HG03097 (cell line): Measurements from ENCODE around the gene HNRNPUL1.
"Not testable (repeated sequence)": the region's sequence is repeated elsewhere in the genome, so short reads cannot be mapped to it uniquely, and the experiment has no call there.

ENCODE experiments used
- ATAC-seq: cut with Tn5 transposase; IDR thresholded peaks from one replicate; pipeline ENCODE4 v1.9.1; 2021; ENCODE audit not compliant: unreplicated experiment, low FRiP score

The HNRNPUL1 gene

DNA sequence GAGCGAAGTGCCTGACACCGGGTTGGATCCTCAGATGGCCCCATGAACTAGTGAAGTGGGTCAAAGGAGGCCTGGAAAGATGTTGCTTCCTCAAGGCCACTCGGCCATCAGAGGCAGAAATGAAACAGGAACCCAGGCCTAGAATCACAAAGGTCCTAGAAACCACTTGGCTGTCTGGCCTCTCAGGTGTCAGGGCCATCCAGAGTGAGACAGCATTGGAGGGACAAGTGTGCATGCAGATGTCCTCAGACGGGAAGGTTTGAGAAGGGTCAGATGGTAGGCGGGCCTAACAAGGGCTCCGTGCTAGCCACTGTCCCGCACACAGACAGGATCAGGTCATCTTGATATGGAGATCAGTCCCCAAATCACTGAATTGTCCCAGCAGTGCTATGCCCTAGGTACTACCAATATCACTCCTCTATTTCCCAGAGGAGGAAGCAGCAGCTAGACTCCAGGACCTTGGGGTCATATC is 60.1 kb downstream of the HNRNPUL1 start:
- ATAC-seq = no peak

DNA sequence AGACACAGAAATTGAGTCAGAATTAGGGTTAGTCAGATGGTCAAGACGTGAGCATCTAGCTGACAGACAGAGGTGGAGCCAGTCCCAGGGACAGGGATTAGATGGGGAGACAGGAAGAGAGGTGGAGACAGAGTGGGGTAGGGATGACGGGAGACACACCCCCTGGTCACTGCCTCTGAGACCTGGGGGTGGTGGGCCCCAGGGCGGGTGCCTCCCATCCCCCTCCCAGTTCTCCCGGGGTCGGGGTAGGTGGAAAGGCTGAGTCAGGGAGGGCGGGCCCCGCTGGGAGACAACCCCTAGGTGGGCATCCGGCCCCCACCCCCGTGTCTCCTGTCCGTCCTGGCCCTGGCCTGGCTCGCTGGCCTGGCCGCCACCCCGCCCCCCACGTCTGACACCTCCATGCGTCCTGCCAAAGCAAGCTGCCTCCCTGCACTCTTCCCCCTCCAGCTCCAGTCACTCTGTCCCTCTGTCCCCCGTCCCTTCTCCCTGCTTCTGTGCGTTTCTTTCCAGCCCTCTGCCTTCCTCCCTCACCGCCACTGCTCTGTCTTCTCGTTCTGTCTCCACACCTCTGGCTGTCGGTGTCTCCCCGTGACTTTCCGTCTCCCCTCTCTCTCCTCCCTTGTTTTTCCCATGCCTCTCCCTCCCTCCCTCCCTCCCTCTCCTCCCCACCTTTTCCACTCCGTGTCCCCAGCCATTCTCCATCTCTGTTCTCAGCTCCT is 60.9 kb downstream of the HNRNPUL1 start:
- no peak for ATAC-seq

DNA sequence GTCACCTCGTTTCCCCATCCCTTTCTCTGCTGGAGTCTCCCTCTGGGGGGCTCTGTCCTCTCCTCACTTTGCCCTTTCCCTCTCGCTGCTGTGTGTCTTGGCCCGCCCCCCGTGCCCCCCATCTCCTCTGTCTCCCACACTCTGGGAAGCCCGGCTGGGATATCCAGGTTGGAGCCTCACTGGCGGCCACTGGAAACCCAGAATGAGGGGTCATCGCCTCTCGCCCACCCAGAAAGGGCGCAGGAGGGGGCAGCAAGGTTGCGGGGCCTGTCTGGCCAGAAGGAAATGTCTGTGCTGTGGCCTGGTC is 61.4 kb downstream of the HNRNPUL1 start:
- no peak for ATAC-seq

DNA sequence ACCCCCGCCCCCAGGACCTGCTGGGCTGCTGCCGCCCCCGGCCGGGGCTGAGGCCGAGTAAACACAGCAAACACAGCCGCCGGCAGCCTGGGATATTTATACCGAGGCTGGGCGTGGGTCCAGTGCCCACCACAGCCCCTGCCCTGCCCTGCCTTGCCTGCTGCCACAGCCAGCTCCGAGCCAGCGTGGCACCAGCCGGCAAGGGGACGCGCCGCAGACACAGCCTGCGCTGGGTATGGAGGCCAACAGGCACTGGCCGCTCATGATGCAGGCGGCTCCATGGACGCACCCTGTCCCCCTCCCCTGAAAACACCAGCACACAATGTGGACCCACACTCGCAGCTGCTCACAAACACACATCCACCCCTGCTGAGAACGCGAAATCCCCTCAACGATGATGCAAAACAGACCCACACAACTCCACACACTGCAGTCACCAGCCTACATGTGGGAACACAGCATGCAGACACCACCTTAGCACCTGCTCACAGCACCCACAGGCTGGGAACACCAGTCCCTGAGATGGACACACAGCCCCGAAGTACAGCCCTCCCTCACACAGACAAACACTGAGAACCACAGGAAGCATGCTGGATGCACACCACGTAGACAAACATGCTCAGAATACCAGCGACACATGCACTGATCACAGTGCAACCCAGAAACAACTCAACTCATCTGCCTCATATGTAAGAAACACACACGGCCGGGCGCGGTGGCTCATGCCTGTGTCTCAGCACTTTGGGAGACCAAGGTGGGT is 62.0 kb downstream of the HNRNPUL1 start:
- ATAC-seq = no peak

DNA sequence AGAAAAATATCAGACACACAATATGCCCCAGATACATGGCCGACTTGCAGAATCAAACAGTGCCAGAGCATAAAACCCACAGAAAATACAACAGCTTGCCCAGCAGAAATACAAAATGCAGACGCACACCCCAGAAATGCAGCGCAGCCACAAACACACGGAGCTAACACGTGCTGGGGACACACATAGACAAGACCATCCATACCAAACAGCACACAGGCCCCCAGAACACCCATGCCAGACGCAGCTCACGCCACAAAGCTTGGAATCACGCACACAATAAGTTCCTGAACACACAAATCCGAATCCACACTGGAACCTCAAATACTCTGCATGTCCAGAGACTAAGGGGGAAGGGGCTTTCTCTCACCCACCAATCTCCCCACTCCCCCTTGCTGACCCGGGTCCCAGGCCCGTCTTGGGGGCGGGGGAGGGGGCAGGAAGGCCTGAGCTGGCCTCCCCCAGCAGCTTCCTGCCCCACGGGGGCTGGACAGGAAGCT is 63.0 kb downstream of the HNRNPUL1 start:
- no peak for ATAC-seq

DNA sequence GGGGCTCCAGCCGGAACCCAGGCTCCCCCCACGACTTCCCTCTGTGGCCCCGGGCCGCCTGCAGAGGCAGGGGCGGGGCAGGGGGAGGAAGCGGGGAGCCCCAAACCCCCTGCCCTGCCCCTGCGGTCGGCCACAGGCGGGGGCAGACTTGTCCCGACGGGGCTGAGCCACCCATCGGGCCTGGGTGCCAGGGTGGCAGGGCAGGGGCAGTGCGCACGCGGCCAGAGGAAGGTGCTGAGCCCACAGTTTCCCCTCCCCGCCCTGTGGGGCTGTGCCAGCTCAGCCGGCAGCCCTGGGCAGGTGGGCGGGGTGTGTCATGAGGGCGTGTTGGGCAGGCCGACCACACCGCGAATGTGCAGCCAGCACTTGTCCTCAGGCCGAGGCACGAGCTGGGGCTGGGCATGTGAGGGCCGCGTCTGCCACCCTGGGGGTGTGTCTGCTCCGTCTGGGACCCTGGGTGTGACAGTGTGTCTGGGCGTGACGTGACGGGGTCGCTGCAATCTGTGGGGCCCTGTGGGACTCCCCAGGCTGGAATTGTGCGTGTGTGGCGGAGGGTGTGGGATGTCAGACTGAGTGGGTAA is 63.5 kb downstream of the HNRNPUL1 start:
- ATAC-seq = peak; percentile 45

DNA sequence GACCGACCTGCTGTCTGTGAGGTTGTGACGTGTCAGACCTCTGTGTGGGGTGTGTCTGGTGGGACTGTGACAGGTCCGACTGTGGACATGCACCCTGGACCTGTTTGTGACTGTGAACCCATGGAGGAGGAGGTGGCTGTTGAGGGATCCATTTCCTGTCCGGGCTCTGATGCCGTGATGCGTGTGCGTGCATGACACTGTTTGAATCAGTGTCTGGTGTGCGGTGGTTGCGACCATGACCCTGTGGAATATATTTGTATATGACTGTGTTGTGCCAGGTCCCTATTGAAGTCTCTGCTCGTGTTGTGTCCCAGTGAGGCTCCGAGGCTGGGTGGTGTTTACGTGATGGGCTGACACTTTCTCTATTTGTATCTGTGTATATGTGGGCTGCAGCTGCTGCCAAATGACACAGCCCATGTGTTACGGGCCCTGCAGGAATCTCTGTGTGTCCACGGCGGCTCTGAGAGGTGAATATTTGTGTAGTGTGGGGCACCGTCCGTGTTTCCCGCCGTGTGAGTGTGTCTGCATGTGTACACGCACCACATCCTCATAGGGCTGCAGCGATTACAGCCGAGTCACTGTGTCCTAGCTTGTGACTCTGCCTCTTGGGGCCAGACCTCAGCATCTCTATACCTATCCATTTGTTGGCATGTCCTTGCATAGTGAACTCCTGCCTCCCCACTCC is 64.1 kb downstream of the HNRNPUL1 start:
- no peak for ATAC-seq

DNA sequence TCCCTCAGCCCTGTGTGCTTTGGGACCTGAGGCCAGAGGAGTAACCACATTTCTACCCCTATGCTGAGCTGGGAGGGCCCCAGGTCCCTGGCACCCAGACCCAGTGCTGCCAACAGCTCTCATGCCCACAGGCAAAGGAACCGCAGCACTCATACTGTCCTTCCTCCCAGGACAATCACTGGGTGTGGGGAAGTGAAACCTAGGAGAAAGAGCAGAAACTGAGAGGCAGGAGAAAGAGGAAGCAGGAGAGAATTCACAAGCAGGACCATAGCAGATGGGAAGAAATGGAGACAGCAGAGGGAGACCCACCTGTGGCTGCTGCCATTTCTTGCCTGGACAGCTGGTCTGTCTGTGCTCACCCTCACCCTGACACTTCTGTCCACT is 64.7 kb downstream of the HNRNPUL1 start:
- ATAC-seq = no peak

DNA sequence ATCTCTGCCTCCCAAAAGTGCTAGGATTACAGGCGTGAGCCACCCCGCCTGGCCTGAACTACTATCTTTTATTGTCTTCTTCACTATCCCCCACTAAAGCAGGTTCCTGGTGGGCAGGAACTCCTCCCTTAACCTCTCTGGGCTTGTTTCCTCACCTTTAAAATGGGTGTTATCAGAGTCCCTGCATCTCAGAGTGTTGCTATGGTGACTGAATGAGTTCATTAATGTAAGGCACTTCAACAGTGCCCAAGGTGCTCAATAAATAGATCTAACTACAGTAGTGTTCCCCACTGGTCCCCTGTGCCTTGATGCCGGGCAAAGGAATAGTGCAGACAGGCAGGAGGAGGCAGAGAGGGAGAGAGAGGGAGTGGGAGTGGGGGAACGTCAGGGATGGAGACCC is 66.3 kb downstream of the HNRNPUL1 start:
- ATAC-seq = no peak

DNA sequence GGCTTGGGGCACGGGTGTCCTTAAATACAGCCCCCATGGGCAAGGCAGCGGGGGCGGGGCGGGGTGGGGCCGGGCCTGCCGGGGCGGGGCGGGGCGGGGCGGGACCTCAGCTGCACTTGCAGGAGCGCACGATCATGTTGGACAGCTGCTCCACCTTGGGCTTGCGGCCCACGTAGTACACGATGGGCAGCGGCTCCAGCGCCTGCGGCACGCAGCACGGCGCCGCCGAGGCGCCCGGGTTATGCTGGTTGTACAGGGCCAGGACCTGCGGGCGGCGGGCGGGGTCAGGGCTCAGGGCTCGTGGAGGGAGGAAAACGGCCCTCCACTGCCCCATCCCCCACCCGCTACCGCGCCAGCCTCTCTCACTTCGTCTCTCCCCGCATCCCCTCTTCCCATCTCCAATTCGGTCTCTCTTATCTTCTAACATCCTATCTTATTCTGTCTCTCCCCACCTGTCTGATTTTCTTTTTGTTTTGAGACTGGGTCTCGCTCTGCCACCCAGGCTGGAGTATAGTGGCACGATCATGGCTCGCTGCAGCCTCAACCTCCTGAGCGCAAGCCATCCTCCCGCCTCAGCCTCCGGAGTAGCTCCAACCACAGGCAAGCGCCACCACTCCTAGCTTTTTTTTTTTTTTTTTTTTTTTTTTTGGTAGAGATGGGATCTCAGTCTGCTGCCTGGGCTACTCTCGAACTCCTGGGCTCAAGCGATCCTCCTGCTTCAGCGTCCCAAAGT is 66.9 kb downstream of the HNRNPUL1 start:
- ATAC-seq = no peak

DNA sequence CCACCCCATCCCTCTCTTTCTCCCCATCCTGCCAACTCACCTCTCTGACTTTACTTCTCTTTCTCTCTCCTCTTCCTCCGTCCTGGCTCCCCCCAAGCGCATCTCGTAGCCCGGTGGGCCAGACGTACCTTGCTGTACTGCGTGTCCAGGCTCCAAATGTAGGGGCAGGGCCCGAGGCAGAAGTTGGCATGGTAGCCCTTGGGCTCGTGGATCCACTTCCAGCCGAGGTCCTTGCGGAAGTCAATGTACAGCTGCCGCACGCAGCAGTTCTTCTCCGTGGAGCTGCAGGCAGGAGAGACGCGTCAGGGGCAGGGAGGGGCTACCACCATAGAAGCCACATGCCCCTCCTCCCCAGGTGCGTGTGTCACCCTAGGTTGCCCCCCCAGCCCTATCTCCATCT is 67.8 kb downstream of the HNRNPUL1 start:
- no peak for ATAC-seq

DNA sequence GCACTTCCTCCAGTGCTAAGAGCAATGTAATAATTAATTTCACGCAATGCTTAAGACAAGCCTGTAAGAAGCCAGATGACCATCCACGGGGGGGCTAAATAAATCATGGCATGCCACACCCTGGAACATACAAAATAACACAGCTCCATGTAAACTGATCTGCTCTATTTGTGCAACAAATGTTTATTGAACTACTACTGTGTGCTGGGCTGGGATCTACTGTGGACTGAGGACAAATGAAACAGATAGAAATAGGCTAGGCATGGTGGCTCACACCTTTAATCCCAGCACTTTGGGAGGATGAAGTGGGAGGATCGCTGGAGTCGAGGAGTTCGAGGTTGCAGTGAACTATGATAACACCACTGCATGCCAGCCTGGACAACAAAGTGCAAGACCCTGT is 68.3 kb downstream of the HNRNPUL1 start:
- ATAC-seq = no peak

DNA sequence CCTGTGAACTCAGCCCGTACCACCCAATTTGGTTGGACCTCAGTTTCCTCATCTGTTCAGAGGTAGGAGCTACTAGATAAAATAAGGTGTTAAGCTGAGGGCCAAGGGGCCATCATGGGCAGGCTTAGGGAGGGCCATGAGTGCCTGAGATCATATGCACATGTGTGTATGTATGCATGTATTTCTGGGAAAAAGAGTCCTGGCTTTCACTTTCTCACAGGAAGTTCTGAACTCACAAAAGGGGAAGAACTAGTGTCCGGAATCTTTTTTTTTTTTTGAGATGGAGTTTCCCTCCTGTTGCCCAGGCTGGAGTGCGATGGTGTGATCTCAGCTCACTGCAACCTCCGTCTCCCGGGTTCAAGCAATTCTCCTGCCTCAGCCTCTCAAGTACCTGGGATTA is 70.6 kb downstream of the HNRNPUL1 start:
- no peak for ATAC-seq

DNA sequence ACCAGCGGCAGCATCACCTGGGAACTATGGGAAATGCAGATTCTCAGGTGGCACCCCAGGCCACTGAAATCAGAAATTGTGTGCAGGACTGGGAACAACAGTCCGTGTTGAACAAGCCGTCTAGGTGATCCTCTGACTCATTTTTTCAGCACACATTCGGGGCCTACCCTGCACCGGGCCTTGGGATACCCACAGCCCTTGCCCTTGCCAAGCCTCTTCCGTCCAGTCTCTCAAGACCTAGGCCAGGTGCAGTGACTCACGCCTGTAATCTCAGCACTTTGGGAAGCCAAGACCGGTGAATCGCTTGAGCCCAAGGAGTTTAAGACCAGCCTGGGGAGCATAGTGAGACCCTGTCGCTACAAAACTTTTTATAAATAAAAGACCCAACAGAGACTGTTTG is 71.3 kb downstream of the HNRNPUL1 start:
- ATAC-seq = no peak

DNA sequence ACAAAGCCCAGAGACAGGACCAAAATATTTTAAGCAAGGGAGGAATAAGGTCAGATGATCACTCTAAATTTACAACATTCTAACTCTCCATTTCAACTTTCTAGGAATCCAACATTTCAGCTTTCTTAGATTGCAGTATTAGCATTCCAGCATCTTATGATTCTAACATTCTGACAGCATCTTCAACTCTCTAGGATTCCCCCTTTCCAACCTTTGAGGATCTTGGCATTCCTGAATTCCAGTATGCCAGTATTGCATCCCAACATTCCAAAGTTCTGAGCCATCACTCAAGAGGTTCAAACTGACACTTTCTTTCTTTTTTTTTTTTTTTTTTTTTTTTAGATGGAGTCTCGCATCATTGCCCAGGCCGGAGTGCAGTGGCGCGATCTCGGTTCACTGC is 75.8 kb downstream of the HNRNPUL1 start:
- ATAC-seq = no peak

DNA sequence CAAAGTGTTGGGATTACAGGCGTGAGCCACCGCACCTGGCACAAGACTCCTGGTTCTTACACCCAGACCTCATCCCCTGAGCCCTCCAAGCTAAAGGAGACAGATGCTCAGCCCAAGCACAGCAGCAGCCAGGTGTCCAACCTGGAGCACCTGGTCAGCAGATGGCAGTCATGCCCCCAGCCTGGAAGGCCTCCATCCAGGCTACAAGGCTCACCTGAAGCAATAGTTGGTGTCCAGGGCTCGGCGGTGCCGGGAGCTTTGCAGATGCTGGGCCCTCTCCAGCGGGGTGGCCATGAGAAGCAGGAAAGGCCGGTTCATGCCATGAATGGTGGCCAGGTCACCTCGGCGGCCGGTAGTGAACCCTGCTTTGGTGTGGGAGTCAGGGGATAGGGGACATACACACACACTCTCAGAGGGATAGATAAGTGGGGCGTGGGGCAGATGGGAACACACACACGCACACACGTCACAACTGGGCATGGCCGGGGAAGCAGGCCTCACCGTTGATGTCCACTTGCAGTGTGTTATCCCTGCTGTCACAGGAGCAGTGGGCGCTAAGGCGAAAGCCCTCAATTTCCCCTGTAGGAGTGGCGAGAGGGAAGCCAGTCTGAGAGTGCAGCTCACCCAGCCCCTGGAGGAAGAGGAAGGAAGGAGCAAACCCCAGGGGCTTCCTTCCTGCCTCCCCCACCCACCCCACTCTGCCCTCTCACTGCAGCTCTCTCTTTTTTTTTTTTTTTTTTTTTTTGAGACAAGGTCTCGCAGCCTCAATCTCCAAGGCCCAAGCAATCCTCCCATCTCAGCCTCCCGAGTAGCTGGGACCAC is 77.7 kb downstream of the HNRNPUL1 start:
- no peak for ATAC-seq

DNA sequence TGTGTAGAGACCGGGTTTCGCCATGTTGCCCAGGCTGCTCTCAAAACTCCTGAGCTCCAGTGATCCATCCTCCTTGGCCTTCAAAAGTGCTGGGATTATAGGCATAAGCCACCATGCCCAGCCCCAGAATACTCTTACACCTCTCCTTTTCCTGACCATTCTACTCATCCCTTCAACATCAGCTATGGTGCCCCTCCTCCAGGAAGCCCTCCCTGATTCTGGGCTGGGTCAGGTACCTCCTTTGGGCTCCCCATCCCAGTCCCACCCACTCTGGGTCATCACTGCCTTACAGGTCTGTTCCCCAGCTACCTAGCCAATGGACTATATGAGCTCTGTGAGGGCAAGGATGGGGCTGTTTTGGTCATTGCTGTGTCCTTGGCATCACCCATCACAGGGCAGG is 80.0 kb downstream of the HNRNPUL1 start:
- no peak for ATAC-seq

DNA sequence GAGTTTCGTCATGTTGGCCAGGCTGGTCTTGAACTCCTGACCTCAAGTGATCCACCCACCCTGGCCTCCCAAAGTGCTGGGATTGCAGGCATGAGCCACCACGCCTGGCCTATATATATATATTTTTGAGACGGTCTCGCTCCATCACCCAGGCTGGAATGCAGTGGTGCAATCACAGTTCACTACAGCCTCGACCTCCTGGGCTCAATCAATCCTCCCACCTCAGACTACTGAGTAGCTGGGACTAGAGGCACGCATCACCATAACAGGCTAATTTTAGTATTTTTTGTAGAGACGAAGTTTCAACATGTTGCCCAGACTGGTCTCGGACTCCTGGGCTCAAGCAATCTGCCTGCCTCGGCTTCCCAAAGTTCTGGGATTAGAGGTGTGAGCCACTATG is 82.7 kb downstream of the HNRNPUL1 start:
- ATAC-seq = not testable (repeated sequence)

DNA sequence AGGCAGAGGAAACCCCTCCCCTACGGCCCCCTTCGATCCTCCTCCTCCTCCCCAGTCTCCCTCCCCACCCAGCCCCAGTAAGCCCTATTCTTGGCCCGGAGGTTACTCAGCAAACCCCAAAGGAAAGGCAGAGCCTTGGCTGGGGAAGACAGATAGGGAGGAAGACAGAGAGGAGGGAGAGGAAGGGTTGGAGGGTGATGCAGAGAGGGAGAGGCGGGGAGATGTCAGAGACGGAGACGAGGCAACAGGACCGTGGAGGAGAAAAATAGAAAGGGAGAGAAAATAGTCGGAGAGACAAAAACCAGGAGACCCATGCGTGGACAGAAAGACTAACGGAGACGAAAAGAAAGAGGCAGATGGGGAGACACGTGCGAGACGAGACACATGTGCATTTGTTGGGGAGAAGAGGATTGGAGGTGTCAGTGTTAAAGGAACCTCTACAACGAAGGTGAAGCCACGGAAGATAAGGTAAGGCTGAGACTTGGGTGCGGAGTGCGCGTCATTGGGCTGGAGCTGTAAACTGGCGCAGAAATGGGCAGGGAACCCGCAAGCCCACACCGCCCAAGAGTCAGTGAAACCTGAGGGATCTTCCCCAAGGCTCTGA is 86.7 kb downstream of the HNRNPUL1 start:
- ATAC-seq = no peak
